NT2/D1 (cell line): ENCODE results near the gene TRPV4.

Source experiments
- YY1 ChIP-seq: IDR thresholded peaks from 2 replicates; pipeline ENCODE4 v1.6.1; 2011; ENCODE audit not compliant: insufficient read length, insufficient read depth
- ZNF274 ChIP-seq: IDR thresholded peaks from 2 replicates; pipeline ENCODE4 v1.6.1; 2011; ENCODE audit warnings: mild to moderate bottlenecking, low read depth, low read length

DNA sequence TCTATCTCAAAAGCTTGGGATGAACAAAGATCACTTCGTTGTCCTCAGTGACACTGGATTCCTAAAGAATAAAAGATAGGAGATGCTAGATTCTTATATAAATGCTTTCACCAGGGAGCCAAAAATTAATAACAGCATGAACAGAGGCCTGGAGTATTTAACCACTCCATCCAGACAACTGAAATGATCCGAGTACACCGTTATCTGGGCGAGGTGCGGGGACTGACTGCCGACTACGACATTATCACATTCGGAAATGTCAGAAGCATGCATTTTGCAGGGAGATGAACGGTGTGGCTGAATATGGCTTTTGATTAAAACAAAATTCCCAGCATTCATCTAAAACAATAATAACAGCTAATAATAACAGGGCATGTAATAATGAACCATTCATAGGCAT lies 56.6 kb downstream of the TRPV4 start:
- TF ChIP-seq ZNF274: no peak
- no peak for TF ChIP-seq YY1
